SU-DHL-6 (cell line): ENCODE measurements around the gene DPP9.

Source experiments
- H2AFZ ChIP-seq: fragments of 200-600 bp; sonication (generic); 2 replicates; pipeline ENCODE4 v1.6.1; 2014; ENCODE audit warnings: low read depth, mild to moderate bottlenecking, moderate library complexity, mixed read lengths, antibody characterized with exemption, low read length; ENCODE audit not compliant: severe bottlenecking
- H3F3A ChIP-seq: fragments of 200-600 bp; shearing (Covaris generic); 2 replicates; pipeline ENCODE4 v1.6.0; 2016; ENCODE audit warnings: antibody characterized with exemption, mild to moderate bottlenecking; ENCODE audit not compliant: insufficient read depth
- H3K27ac ChIP-seq: fragments of 200-600 bp; sonication (generic); 2 replicates; pipeline ENCODE4 v1.5.1; 2016; ENCODE audit warnings: low read depth, mild to moderate bottlenecking, low read length, moderate library complexity, mixed read lengths
- H3K27me3 ChIP-seq: fragments of 200-600 bp; sonication (generic), shearing (Covaris generic); 2 replicates; pipeline ENCODE4 v1.6.0; 2014; ENCODE audit warnings: mild to moderate bottlenecking, low read length
- H3K36me3 ChIP-seq: fragments of 200-600 bp; sonication (generic); 2 replicates; pipeline ENCODE4 v1.6.1; 2014; ENCODE audit warnings: mild to moderate bottlenecking, low read length, mixed read lengths
- H3K4me2 ChIP-seq: fragments of 300-600, 200-600 bp; shearing (Covaris generic), sonication (generic); 2 replicates; pipeline ENCODE4 v1.6.0; 2014; ENCODE audit warnings: low read length, low read depth, mild to moderate bottlenecking; ENCODE audit not compliant: poor library complexity, severe bottlenecking
- H3K4me3 ChIP-seq: fragments of 200-600 bp; sonication (generic); 2 replicates; pipeline ENCODE4 v1.5.1; 2014; ENCODE audit warnings: antibody characterized with exemption, low read length, mild to moderate bottlenecking, mixed read lengths; ENCODE audit not compliant: insufficient read depth, poor library complexity, severe bottlenecking
- H3K79me2 ChIP-seq: fragments of 200-600 bp; sonication (generic); 2 replicates; pipeline ENCODE4 v1.6.1; 2014; ENCODE audit warnings: mild to moderate bottlenecking, low read length, moderate library complexity; ENCODE audit not compliant: insufficient read depth
- H3K9ac ChIP-seq: fragments of 200-600 bp; sonication (generic); 2 replicates; pipeline ENCODE4 v1.7.0; 2014; ENCODE audit warnings: mild to moderate bottlenecking, low read length
- H3K9me2 ChIP-seq: fragments of 200-600 bp; sonication (generic); replicated peaks from 2 replicates; pipeline ENCODE4 v1.6.1; 2014; ENCODE audit warnings: low read length; ENCODE audit not compliant: insufficient read depth
- H3K9me3 ChIP-seq: fragments of 200-600 bp; sonication (generic); 2 replicates; pipeline ENCODE4 v1.6.1; 2014; ENCODE audit warnings: low read length, mixed read lengths; ENCODE audit not compliant: insufficient read depth
- H4K20me1 ChIP-seq: fragments of 200-600 bp; sonication (generic); 2 replicates; pipeline ENCODE4 v1.6.1; 2014; ENCODE audit warnings: low read depth, mild to moderate bottlenecking, antibody characterized with exemption, low read length, moderate library complexity, mixed read lengths
- CTCF ChIP-seq: fragments of 200-600 bp; sonication (generic); IDR thresholded peaks from one replicate; pipeline ENCODE4 v1.5.1; 2017; ENCODE audit warnings: antibody characterized with exemption, mild to moderate bottlenecking, low read length, moderate library complexity; ENCODE audit not compliant: insufficient read depth, poor library complexity, severe bottlenecking
- EZH2phosphoT487 ChIP-seq: fragments of 200-600 bp; sonication (generic), shearing (Covaris generic); conservative IDR thresholded peaks from 2 replicates; pipeline ENCODE4 v1.6.1; 2018; ENCODE audit warnings: mild to moderate bottlenecking, antibody characterized with exemption, low read length, moderate library complexity, mixed read lengths

Gene DPP9

DNA sequence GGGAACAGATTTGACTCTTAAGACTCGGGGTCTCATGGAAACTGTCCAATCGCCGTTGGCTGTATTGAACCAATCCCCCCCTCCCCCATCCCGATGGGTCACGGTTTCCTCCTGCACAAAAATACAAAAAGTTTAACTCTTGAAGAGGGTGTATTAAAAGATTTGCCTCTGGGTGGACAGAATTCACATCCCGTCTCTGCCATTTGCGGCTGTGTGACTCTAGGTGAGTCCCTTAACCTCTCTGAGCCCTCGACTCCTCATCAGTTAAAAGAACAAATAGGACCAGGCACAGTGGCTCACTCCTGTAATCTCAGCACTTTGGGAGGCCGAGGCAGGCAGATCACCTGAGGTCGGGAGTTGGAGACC lies 36.6 kb upstream of the DPP9 start:
- H3K27me3 ChIP-seq = no peaks in the 10 kb centered on the region
- no peaks in the 10 kb centered on the region for H3K79me2 ChIP-seq
- no peak overlapping the region for H2AFZ ChIP-seq
- H3K9me2 ChIP-seq = no peaks in the 10 kb centered on the region
- H3F3A ChIP-seq = no peaks in the 10 kb centered on the region
- H3K4me3 ChIP-seq = peak overlapping the region; percentile 35
- H3K9ac ChIP-seq = peak overlapping the region; percentile 6; the same call in 1 of the 2 replicates
- H3K4me2 ChIP-seq = peak overlapping the region; percentile 56
- no peaks in the 10 kb centered on the region for H4K20me1 ChIP-seq
- no peaks in the 10 kb centered on the region for H3K36me3 ChIP-seq
- no peaks in the 10 kb centered on the region for H3K9me3 ChIP-seq
- TF ChIP-seq EZH2phosphoT487 = no peak
- TF ChIP-seq CTCF = no peak
- no peak overlapping the region for H3K27ac ChIP-seq

- H3K9ac ChIP-seq = peak overlapping the region; percentile 6; the same call in 1 of the 2 replicates
- no peaks in the 10 kb centered on the region for H4K20me1 ChIP-seq
- peak overlapping the region; percentile 56 for H3K4me2 ChIP-seq
- no peaks in the 10 kb centered on the region for H3K27me3 ChIP-seq
- no peaks in the 10 kb centered on the region for H3F3A ChIP-seq
- no peak overlapping the region for H2AFZ ChIP-seq
- H3K27ac ChIP-seq = no peak overlapping the region
- H3K4me3 ChIP-seq = peak overlapping the region; percentile 35
- H3K9me2 ChIP-seq = no peaks in the 10 kb centered on the region
- H3K36me3 ChIP-seq = no peaks in the 10 kb centered on the region
- no peaks in the 10 kb centered on the region for H3K9me3 ChIP-seq
- no peak for TF ChIP-seq CTCF
- TF ChIP-seq EZH2phosphoT487 = no peak
- H3K79me2 ChIP-seq = no peaks in the 10 kb centered on the region
Observed at GRCh38 chr19:4759388-4760284, 36.0 kb upstream of the DPP9 start.

DNA sequence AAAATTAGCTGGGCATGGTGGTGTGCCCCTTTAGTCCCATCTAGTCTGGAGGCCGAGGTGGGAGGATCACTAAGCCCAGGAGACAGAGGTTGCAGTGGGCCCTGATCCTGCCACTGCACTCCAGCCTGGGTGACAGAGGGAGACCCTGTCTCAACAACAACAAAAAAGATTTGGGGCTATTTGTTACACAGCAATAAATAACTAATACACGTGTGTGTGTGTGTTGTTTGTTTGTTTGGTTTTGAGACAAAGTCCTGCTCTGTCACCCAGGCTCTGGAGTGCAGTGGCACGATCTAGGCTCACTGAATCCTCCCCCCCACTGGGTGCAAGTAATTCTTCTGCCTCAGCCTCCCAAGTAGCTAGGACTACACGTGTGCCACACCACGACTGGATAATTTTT lies 35.0 kb upstream of the DPP9 start:
- Histone ChIP-seq H4K20me1 (no peaks in the 10 kb centered on the region), H3K9me3 (no peaks in the 10 kb centered on the region), H3K79me2 (no peaks in the 10 kb centered on the region), H3K27me3 (no peaks in the 10 kb centered on the region), H3K4me2 (no peak overlapping the region), H3K36me3 (no peaks in the 10 kb centered on the region), H2AFZ (no peak overlapping the region), H3K27ac (no peak overlapping the region), H3F3A (no peaks in the 10 kb centered on the region), H3K9me2 (no peaks in the 10 kb centered on the region), H3K9ac (no peak overlapping the region), H3K4me3 (no peak overlapping the region)
- no peak for TF ChIP-seq EZH2phosphoT487
- TF ChIP-seq CTCF = no peak
